Adipocyte (in vitro differentiated cells): ENCODE data around the gene KLRC2.
"Not testable (repeated sequence)": the region's sequence is repeated elsewhere in the genome, so short reads cannot be mapped to it uniquely, and the experiment has no call there.

Source experiments
- DNase-seq: peaks from one replicate; pipeline ENCODE4 v3.0.0-alpha.2; 2015; ENCODE audit warnings: low read depth
- H3K27me3 ChIP-seq: replicated peaks from 2 replicates; pipeline ENCODE4 v1.7.0; 2013; ENCODE audit warnings: mild to moderate bottlenecking, low read length, moderate library complexity; ENCODE audit not compliant: control insufficient read depth, insufficient read depth
- H3K36me3 ChIP-seq: 2 replicates; pipeline ENCODE4 v1.7.0; 2013; ENCODE audit warnings: low read length, mild to moderate bottlenecking, moderate library complexity; ENCODE audit not compliant: control insufficient read depth, insufficient read depth, severe bottlenecking
- H3K4me1 ChIP-seq: 2 replicates; pipeline ENCODE4 v1.7.0; 2013; ENCODE audit warnings: mild to moderate bottlenecking, low read length, moderate library complexity; ENCODE audit not compliant: control insufficient read depth, insufficient read depth
- H3K4me3 ChIP-seq: 2 replicates; pipeline ENCODE4 v1.7.0; 2013; ENCODE audit warnings: mild to moderate bottlenecking, low read length, moderate library complexity
- H3K9ac ChIP-seq: 2 replicates; pipeline ENCODE4 v1.7.0; 2013; ENCODE audit warnings: mild to moderate bottlenecking, low read length, moderate library complexity
- H3K9me3 ChIP-seq: 2 replicates; pipeline ENCODE4 v1.7.0; 2013; ENCODE audit warnings: mild to moderate bottlenecking, low read length, moderate library complexity; ENCODE audit not compliant: control insufficient read depth

KLRC2 gene

DNA sequence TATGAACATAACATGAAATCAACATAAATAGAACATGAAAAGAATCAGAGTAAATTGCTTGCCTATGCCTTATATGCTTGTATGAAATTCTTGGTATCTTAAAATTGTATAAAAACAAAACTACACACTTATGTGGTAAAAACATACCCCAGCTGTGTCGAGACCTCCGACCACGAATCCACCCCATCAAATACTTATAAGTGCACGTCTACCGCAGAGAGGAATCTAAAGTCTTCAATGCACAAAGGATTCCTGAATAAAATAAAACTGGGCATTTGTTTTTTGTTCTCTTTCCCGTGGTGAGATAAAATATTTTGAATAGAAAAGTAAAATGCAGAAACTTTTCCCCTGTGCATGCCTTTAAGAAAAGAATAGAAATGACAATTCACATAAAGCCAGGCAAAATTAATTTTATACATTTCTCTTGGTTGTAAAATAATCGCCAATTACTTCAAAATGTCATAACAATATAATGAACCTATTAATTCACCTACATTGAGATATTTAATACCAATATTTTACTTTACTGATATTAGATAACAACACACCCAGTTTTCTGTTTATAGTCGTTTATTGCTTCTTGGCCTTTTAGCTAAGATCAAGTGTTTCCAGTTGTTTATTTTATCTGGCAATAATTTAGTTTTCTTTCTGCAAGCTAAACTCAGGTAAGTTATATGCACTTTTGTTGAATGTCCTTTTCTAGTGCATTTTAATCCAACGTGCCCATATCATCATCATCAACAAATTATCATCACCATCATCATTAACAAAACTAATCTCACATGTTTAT, 47.0 kb downstream of the KLRC2 start:
- Histone ChIP-seq H3K4me1 (peaks cover 40% of the 10 kb centered on the region), H3K9me3 (peaks cover 8% of the 10 kb centered on the region), H3K36me3 (no peaks in the 10 kb centered on the region), H3K4me3 (no peak overlapping the region), H3K9ac (no peak overlapping the region), H3K27me3 (no peaks in the 10 kb centered on the region)
- DNase-seq, result no peak

DNA sequence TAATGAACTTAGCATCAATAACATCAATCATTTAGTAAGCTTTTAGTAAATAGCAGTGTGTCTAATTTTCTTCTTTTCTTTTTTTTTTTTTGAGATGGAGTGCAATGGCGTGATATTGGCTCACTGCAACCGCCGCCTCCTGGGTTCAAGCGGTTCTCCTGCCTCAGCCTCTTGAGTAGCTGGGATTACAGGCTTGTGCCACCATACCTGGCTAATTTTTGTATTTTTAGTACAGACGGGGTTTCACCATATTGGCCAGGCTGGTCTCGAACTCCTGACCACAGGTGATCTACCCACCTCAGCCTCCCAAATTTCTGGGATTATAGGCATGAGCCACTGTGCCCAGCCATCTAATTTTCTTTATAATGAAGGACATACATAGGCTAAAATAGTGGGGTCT, 48.3 kb downstream of the KLRC2 start:
- H3K27me3 ChIP-seq, DNase-seq, H3K9me3 ChIP-seq, H3K36me3 ChIP-seq, H3K9ac ChIP-seq, H3K4me3 ChIP-seq: not testable (repeated sequence)
- H3K4me1 ChIP-seq, result peaks cover 31% of the 10 kb centered on the region

DNA sequence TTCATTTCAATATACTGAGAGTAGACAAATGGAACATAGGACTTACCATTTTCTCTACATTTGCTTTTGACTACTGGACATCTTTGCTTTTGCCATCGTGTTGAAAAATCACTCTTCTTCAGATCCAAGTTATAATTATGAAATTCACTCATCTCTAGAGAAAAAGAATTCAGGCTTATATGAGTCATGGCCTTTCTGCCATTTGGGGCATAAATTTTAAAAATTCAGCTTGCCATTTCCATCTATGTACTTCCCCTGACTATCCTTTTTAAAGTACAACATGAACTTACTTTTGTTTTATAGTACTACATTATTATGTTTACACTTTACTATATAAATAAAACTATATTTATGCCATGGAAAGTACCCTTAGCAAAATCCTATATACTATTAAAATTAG, 49.0 kb downstream of the KLRC2 start:
- Histone ChIP-seq H3K27me3 (no peaks in the 10 kb centered on the region), H3K36me3 (no peaks in the 10 kb centered on the region), H3K4me3 (no peak overlapping the region), H3K9ac (no peak overlapping the region), H3K4me1 (peaks cover 26% of the 10 kb centered on the region), H3K9me3 (peaks cover 9% of the 10 kb centered on the region)
- DNase-seq, result no peak

DNA sequence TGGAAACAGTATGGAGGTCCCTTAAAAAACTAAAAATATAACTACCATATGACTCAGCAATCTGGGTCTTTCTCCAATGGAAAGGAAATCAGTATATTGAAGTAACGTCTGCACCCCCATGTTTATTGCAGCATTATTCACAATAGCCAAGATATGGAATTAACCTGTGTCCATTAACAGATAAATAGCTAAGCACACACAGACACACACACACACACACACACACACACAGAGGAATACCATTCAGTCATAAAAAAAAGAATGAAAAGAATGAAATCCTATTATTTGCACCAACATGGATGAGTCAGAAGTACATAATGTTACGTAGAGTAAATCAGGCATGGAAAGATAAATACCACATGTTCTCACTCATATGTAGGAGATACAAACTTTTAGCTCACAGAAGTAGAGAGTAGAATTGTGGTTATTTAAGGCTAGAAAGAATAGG, 50.6 kb downstream of the KLRC2 start:
- H3K4me1 ChIP-seq, result peaks cover 22% of the 10 kb centered on the region
- H3K4me3 ChIP-seq, result peak overlapping the region; percentile 18
- H3K27me3 ChIP-seq, result no peaks in the 10 kb centered on the region
- no peak overlapping the region for H3K9ac ChIP-seq
- peak; percentile 81 for DNase-seq
- H3K9me3 ChIP-seq, result peaks cover 9% of the 10 kb centered on the region
- no peaks in the 10 kb centered on the region for H3K36me3 ChIP-seq

DNA sequence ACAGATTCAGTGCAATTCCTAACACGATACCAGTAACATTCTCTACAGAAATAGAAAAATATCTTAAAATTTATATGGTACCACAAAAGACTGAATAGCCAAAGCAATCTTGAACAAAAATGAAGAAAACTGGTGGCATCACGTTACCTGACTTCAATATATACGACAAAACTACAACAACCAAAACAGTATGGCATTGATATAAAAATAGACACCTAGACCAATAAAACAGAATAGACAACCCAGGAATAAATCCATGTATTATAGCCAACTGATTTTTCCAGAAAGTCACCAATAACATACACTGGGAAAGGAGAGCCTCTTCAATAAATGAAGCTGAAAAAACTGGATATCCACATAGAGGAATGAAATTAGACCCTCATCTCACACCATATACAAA, 51.6 kb downstream of the KLRC2 start:
- Histone ChIP-seq H3K9ac (no peak overlapping the region), H3K27me3 (no peaks in the 10 kb centered on the region), H3K9me3 (peaks cover 9% of the 10 kb centered on the region), H3K36me3 (no peaks in the 10 kb centered on the region), H3K4me1 (peaks cover 22% of the 10 kb centered on the region), H3K4me3 (no peak overlapping the region)
- DNase-seq, result no peak

DNA sequence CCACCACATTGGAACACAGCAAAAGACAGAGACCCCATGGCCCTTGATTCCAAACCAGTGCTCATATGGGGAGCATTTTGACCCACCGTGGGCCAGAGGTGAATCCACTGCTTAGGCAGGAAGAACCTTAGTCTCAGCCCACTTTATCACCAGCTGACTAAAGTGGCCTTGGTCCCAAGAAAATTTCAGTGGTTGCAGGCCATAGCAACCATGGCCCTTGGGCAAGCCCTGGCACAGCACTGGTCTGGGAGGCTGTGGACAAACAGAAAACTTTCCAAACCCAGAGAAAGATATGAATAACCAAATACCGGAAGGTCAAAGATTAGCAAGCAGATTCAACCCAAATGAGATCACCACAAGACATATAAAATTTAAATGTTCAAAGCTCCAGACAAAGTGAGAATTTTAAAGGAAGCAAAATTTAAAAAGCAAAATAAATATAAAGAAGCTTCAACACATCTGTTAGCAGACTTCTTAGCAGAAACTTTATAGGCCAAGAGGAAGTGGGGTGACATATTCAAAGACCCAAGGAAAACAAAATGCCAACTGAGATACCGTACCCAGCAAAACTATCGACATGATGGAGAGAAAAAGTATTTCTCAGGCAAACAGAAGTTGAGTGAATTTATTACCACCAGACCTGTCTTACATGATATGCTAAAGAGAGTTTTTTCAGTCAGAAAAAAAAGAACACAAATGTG, 53.7 kb downstream of the KLRC2 start:
- Histone ChIP-seq H3K36me3 (no peaks in the 10 kb centered on the region), H3K27me3 (no peaks in the 10 kb centered on the region), H3K9ac (no peak overlapping the region), H3K4me1 (peaks cover 20% of the 10 kb centered on the region), H3K4me3 (no peak overlapping the region), H3K9me3 (peaks cover 9% of the 10 kb centered on the region)
- no peak for DNase-seq
